ENCODE measurements around the gene BCKDHB.
"Not testable (repeated sequence)": the region's sequence is repeated elsewhere in the genome, so short reads cannot be mapped to it uniquely, and the experiment has no call there.

Gene BCKDHB

GRCh38 chr6:80106418-80107235 lies at the start of gene BCKDHB:
TSS of gene BCKDHB (plus strand) at chr6:80106671. CDS start at chr6:80106694, 23 bp downstream.
- DNase-seq (ENCODE audit: low read depth): peak; percentile 97

DNA sequence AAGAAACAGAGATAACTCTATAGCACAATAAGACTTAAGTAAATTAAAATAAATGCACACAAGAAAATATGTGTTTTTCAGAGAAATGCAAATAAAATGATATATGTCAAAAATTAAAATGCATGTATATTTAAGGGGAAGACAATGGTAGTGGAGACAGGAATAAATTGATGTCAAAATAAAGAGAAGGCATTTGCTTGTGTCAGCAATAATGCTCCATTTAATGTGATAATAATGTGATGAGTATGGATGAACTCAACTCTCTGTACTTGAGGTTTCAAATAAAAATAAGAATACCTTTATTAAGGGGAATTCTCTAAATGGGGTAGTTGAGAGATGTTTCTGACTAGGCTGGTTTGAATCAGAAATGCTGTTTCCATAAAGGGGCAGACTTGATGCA lies 45.7 kb upstream of the BCKDHB start:
- no peak for DNase-seq (ENCODE audit: low read depth)

- DNase-seq (ENCODE audit: low read depth): not testable (repeated sequence)
Measured at GRCh38 chr6:80068146-80068545, 38.3 kb upstream of the BCKDHB start.

- not testable (repeated sequence) for DNase-seq (ENCODE audit: low read depth)
Measured at GRCh38 chr6:80070431-80070830, 36.0 kb upstream of the BCKDHB start.

GRCh38 chr6:80077067-80077466 lies 29.4 kb upstream of the BCKDHB start:
- DNase-seq (ENCODE audit: low read depth): no peak

DNA sequence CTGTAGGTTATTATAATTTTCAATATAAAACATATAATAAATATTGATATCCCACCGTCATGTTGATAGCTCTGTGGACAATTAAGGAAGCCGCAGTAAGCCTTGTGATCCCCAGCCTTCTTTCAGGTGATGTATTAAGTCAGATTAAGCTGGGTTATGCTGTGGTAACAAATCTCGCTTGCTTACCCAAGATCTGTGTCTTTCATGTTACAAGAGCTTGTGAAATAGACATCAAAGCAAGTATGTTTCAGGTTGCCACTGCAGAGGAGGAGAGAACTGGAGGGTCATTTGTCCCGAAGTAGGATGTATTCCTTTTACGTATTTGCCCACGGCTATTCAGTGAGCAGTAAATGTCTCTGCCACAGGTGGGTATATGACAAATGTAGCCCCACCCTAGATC lies 17.8 kb upstream of the BCKDHB start:
- no peak for DNase-seq (ENCODE audit: low read depth)

DNA sequence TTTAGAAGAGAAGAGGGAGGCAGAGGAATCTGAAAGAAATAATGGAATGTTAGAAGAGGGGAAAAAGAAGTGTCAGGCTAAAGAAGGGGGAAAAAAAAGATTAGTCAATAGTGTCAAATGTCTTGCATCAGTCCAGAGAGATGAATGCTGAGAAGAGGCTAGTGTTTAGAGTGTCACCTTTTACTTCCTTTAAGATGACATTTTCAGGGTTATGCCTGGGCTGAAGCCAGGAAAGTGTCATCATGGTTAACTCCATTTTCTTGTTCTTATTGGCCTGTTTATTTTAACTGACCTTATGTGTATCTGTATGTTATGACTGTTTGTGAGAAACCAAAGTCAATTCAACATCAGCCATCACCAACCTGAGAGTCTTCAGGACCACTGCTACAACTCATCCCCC lies 15.0 kb upstream of the BCKDHB start:
- DNase-seq (ENCODE audit: low read depth): no peak

GRCh38 chr6:80094017-80094416 lies 12.5 kb upstream of the BCKDHB start:
- DNase-seq (ENCODE audit: low read depth): no peak

- no peak for DNase-seq (ENCODE audit: low read depth)
Measured at GRCh38 chr6:80095600-80095999, 10.9 kb upstream of the BCKDHB start.

GRCh38 chr6:80098392-80098791 lies 8.1 kb upstream of the BCKDHB start:
- DNase-seq (ENCODE audit: low read depth): no peak

DNA sequence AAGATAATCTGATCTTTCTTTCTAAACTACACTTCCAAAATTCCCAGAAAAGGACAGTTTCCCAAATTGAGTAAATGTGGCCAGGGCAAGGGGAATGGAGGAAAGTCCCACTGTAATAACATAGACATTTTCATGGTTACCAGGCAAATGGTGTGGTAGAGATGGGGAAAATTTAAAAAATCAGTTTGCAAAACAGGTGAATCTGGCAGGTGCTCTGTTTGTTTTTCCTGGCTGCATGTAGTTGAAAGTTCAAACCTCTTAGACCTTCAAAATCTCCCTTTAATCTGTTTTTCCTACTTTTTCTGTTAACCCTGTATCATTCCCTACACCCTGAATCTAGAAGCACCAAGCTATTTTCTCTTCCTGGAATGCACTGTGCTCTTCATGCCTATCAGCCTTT lies 2.0 kb upstream of the BCKDHB start:
- DNase-seq (ENCODE audit: low read depth): no peak

DNA sequence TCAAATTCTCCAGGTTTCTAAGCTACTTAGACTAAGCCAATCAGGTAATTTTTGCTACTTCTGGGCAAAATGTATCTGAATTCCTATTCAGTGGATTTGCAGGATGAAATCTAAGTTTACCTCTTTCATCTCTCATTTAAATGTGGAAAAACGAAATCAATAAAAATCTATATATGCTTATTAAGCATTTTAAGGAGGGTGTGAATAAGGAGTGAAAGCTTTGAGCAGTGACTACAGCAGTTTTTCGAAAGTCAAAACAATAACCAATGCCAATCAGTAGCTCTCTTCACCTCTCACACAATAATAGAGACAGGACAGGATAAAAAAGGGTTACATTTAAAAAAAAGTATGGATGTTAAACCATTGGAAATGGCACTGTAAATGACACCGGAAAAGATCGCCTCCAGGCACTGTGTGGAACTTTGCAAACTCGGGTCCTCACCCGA lies 476 bp upstream of the BCKDHB start:
- no peak for DNase-seq (ENCODE audit: low read depth)

GRCh38 chr6:80122576-80122975 lies 16.1 kb downstream of the BCKDHB start:
- not testable (repeated sequence) for DNase-seq (ENCODE audit: low read depth)

GRCh38 chr6:80126657-80127345 lies 20.3 kb downstream of the BCKDHB start:
- no peak for DNase-seq (ENCODE audit: low read depth)

- DNase-seq (ENCODE audit: low read depth): no peak
Measured at GRCh38 chr6:80129485-80129884, 23.0 kb downstream of the BCKDHB start.

GRCh38 chr6:80133020-80133419 lies 26.5 kb downstream of the BCKDHB start:
- DNase-seq (ENCODE audit: low read depth): peak; percentile 1

DNA sequence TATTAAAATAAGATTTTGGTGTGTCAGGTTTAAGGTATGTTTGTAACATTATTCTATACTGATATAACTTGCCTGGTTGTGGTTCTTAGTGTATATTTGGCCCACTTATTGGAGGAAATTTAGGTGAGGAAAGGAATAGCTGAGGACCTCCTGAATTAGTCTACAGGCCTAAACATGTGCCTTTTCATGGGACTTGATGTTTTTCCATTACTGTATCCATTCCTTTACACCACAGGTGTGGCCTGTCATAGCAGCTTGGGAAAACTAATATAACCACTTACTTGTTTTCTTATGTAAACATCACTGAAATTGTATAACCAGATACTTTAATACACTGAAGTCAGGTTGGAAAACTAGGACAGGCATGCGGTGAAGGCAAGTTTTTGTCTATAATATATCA lies 27.6 kb downstream of the BCKDHB start:
- no peak for DNase-seq (ENCODE audit: low read depth)

DNA sequence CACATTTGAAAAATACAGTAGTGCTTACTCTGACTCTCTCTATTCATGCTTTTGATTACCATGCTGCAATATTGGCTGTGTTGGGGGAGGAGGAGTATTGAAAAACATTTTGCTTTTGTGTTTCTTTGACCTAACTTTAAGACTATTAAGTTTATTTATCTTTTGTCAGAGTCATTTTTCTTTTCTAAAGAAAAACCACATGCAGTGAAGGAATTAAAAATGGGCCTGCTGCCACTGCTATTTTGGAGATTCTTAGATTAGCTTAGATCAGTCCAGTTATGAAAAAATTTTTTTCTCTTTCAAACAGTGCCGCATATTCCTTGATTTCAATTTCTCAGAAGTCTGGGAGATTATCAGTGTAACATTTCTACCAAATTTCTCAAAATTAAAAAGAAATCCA lies 36.1 kb downstream of the BCKDHB start:
- DNase-seq (ENCODE audit: low read depth): no peak

GRCh38 chr6:80143419-80143937 lies 37.0 kb downstream of the BCKDHB start:
- no peak for DNase-seq (ENCODE audit: low read depth)

DNA sequence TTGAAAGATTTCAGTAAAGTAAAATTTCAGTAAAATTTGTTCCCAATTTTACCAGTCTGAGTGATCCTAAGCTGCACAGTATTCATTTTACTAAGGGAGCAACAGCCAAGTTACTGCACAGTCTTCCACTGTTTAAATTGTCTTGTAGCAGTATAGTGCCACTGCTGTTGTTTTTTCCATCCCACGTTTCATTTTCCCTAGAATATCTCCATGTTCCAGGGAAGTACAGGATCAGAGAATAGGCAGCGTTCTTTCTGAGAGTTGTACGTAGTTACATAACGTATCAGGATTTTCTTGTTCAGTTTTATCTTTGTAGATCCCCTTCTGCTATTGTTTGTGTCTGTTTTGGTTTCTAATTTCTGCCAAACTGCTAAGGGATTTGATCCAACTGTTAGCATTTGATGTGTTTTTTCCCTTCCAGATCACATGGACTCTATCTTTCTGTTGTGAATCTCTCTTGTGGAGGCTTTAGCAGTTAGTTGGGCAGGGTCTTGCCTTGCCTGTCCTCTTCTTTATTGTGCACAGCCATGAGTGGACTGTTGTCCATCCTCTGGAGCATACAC lies 38.4 kb downstream of the BCKDHB start:
- no peak for DNase-seq (ENCODE audit: low read depth)

GRCh38 chr6:80145509-80145908 lies 39.0 kb downstream of the BCKDHB start:
- no peak for DNase-seq (ENCODE audit: low read depth)

GRCh38 chr6:80145921-80146320 lies 39.5 kb downstream of the BCKDHB start:
- no peak for DNase-seq (ENCODE audit: low read depth)

- no peak for DNase-seq (ENCODE audit: low read depth)
Measured at GRCh38 chr6:80148220-80148619, 41.7 kb downstream of the BCKDHB start.
